GM12878 (cell line): Measurements from ENCODE around the gene FNDC3A. TPM values are rescaled to one million over a fixed set of nuclear protein-coding genes. Genes with fewer than 3 reads are reported as not detected.

ENCODE experiments used
- MTA3 ChIP-seq: IDR thresholded peaks from 2 replicates; pipeline ENCODE4 v1.6.1; 2012; ENCODE audit warnings: low read length, inconsistent platforms, borderline replicate concordance
- NFXL1 ChIP-seq: fragments of 450-650 bp; IDR thresholded peaks from 2 replicates; pipeline ENCODE4 v1.6.1; 2017; ENCODE audit warnings: antibody characterized with exemption, mild to moderate bottlenecking, borderline replicate concordance
- NR2C1 ChIP-seq: fragments of 450-650 bp; IDR thresholded peaks from 2 replicates; pipeline ENCODE4 v1.6.1; 2017; ENCODE audit warnings: antibody characterized with exemption, mild to moderate bottlenecking, moderate library complexity
- NR2F1 ChIP-seq: fragments of 450-650 bp; conservative IDR thresholded peaks from 2 replicates; pipeline ENCODE4 v1.6.1; 2017; ENCODE audit warnings: mild to moderate bottlenecking
- RAD21 ChIP-seq: IDR thresholded peaks from 2 replicates; pipeline ENCODE4 v1.6.1; 2011; ENCODE audit warnings: mild to moderate bottlenecking, low read depth, low read length, moderate library complexity; ENCODE audit not compliant: insufficient read depth
- REST ChIP-seq: IDR thresholded peaks from 2 replicates; pipeline ENCODE4 v1.6.1; 2012; ENCODE audit warnings: mild to moderate bottlenecking, low read depth, low read length
- SMAD5 ChIP-seq: IDR thresholded peaks from 2 replicates; pipeline ENCODE4 v1.6.1; 2016; ENCODE audit warnings: antibody characterized with exemption, low read depth
- YY1 ChIP-seq: IDR thresholded peaks from 2 replicates; pipeline ENCODE4 v1.6.1; 2011; ENCODE audit warnings: low read depth, mild to moderate bottlenecking, low read length
- ZBTB4 ChIP-seq: fragments of 450-650 bp; formaldehyde crosslinking; IDR thresholded peaks from 2 replicates; pipeline ENCODE4 v1.4.0; 2022; ENCODE audit warnings: mild to moderate bottlenecking, moderate library complexity
- ZNF622 ChIP-seq: fragments of 450-650 bp; IDR thresholded peaks from 2 replicates; pipeline ENCODE4 v1.6.1; 2017; ENCODE audit warnings: mild to moderate bottlenecking, inconsistent platforms
- polyA plus RNA-seq, 11 experiments: library from polyadenylated mRNA; depleted of rRNA in 4 of 11; unstranded in 6 of 11; stranded (reverse) in 5 of 11; fragments of >200 nt; fragmentation: Nextera tagmentation in 4 of 11; fragmentation: Illumina TruSeq in 1 of 11; extraction: Ambion mirVana in 4 of 11; extraction: Trizol in 1 of 11; gene quantifications; 1 replicate in 1 of 11; 2 replicates in 10 of 11; pipeline versions ENCODE4 v1.2.1 to v1.2.3, GENCODE V29; 2011 to 2016; ENCODE audit warnings: inconsistent platforms in 2 of 11, missing spikeins in 2 of 11, low read depth in 1 of 11
- total RNA-seq, 4 experiments: library from RNA; depleted of rRNA in 3 of 4; stranded (reverse); fragments of >200 nt in 3 of 4; fragmentation: Illumina TruSeq in 1 of 4; extraction: Trizol in 1 of 4; gene quantifications; 2 replicates each; pipeline versions ENCODE4 v1.2.1 to v1.2.3, GENCODE V29; 2013 to 2021
- TF ChIP-seq, protein P1 (sequence below): IDR thresholded peaks from 2 replicates; pipeline ENCODE4 v1.6.1; 2011; ENCODE audit warnings: mild to moderate bottlenecking, low read depth, low read length, moderate library complexity; ENCODE audit not compliant: insufficient replicate concordance

FNDC3A gene
- total and polyA plus RNA-seq, 10 of the 15 experiments (the other 5 are each of a cell fraction or from before 2014, with no cell fraction given), result 6.3 to 46.4 (median 22.8) TPM

DNA sequence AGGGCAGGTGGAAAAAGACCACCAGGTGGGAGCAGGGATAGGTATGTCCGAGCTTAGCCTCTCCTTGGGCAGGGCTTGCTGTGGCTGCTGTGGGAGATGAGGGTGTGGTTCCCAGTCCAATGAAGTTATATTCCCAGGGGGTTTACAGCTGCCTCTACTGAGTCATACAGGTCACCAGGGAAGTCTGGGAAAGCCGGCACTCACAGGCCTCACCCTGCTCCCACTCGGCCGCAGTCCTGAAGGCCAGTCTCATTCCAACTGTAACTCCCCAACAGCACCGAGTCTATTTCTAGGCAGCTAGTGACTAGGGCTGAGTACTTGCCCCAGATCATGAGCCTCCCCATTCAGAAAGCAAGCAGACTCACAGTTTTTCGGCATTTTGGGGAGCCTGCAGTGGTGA is 77.1 kb downstream of the FNDC3A start (continued):
- no peak for TF ChIP-seq ZNF622
- TF ChIP-seq MTA3, result no peak
- no peak for TF ChIP-seq REST
- TF ChIP-seq NR2C1, result no peak
- no peak for TF ChIP-seq RAD21
- no peak for TF ChIP-seq SMAD5
- no peak for TF ChIP-seq ZBTB4 (CRISPR knock-in tag)
- no peak for TF ChIP-seq YY1
- TF ChIP-seq, protein P1, sequence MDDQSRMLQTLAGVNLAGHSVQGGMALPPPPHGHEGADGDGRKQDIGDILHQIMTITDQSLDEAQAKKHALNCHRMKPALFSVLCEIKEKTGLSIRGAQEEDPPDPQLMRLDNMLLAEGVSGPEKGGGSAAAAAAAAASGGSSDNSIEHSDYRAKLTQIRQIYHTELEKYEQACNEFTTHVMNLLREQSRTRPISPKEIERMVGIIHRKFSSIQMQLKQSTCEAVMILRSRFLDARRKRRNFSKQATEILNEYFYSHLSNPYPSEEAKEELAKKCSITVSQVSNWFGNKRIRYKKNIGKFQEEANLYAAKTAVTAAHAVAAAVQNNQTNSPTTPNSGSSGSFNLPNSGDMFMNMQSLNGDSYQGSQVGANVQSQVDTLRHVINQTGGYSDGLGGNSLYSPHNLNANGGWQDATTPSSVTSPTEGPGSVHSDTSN, result no peak
- no peak for TF ChIP-seq NR2F1
- no peak for TF ChIP-seq NFXL1
